K562 (cell line): ENCODE data around the gene OTUD5. TPM values are rescaled to one million over a fixed set of nuclear protein-coding genes. Genes with fewer than 3 reads are reported as not detected.
A peak's percentile ranks its signal among the peaks of the same experiment; 100 is the strongest.

Experiments used
- ATAC-seq: fragments of 200-7000 bp; cut with Tn5 transposase; 3 replicates; pipeline ENCODE4 v1.9.1; 2020; ENCODE audit warnings: moderate library complexity
- BruUV-seq: library from RNA; stranded (reverse); fragments of 400-500 nt; replicated peaks from 2 replicates; lab custom pipeline; 2021; lab: Mats Ljungman, UMichigan
- CTCF ChIA-PET: fragments of 300-600 bp; formaldehyde crosslinking; extraction: SDS; loops from one replicate; lab custom pipeline; 2021; ENCODE audit warnings: low intra/inter-chr PET ratio; lab: Yijun Ruan, JAX
- POLR2A ChIA-PET: fragments of 300-600, 350-650 bp; sonication (Branson Sonifier 250); formaldehyde crosslinking; extraction: SDS; loops from one replicate; lab custom pipeline; 2021; ENCODE audit warnings: antibody characterized with exemption, inconsistent platforms; lab: Yijun Ruan, JAX
- DNase-seq, 4 experiments: peaks; one replicate each; pipeline versions ENCODE4 v3.0.0 to v3.0.0-alpha.2; 2011 to 2018; ENCODE audit warnings: low spot score in 3 of 4, mixed read lengths in 3 of 4; ENCODE audit errors: extremely low read depth in 1 of 4
- FAIRE-seq: peaks from 2 replicates; lab custom pipeline; 2011; peaks lifted over from hg19 to GRCh38; lab: Jason Lieb, UNC
- H2AFZ ChIP-seq: 2 replicates; pipeline ENCODE4 v1.6.0; 2011; ENCODE audit warnings: low read depth, low read length, control low read depth, inconsistent platforms
- H3K27ac ChIP-seq: fragments of 200-600 bp; 3 replicates; pipeline ENCODE4 v1.8.0; 2011; ENCODE audit warnings: low read depth, mild to moderate bottlenecking, control low read depth, inconsistent platforms, low read length, moderate library complexity, mixed read lengths; ENCODE audit errors: extremely low read depth
- H3K27me3 ChIP-seq, 2 experiments: fragments of 300-600 bp in 1 of 2; 2 replicates in 1 of 2; 3 replicates in 1 of 2; pipeline versions ENCODE4 v1.6.0 to v1.8.0; 2011; ENCODE audit warnings: inconsistent platforms in 2 of 2, low read length in 2 of 2, mild to moderate bottlenecking in 1 of 2, mixed read lengths in 1 of 2, moderate library complexity in 1 of 2; ENCODE audit not compliant: control insufficient read depth in 2 of 2, insufficient read depth in 2 of 2
- H3K36me3 ChIP-seq: fragments of 300-600 bp; 3 replicates; pipeline ENCODE4 v1.8.0; 2011; ENCODE audit warnings: mild to moderate bottlenecking, low read length, inconsistent platforms; ENCODE audit not compliant: control insufficient read depth, insufficient read depth
- H3K4me1 ChIP-seq, 2 experiments: fragments of 200-600 bp in 1 of 2; replicated peaks in 1 of 2; 2 replicates in 1 of 2; 3 replicates in 1 of 2; pipeline versions ENCODE4 v1.5.1 to v1.8.0; 2011; ENCODE audit warnings: inconsistent platforms in 2 of 2, low read length in 2 of 2, mild to moderate bottlenecking in 1 of 2, mixed read lengths in 1 of 2, moderate library complexity in 1 of 2; ENCODE audit not compliant: control insufficient read depth in 2 of 2, insufficient read depth in 2 of 2
- H3K4me2 ChIP-seq: 2 replicates; pipeline ENCODE4 v1.6.1; 2011; ENCODE audit warnings: low read length, control low read depth, inconsistent platforms, mixed read lengths; ENCODE audit not compliant: insufficient read depth
- H3K4me3 ChIP-seq: fragments of 200-600 bp; sonication (generic), shearing (Covaris generic); 2 replicates; pipeline ENCODE4 v1.5.1; 2016; ENCODE audit warnings: control low read depth, inconsistent platforms
- H3K79me2 ChIP-seq: fragments of 200-600 bp; 3 replicates; pipeline ENCODE4 v1.8.0; 2011; ENCODE audit warnings: low read length, inconsistent platforms; ENCODE audit not compliant: control insufficient read depth, insufficient read depth
- H3K9ac ChIP-seq, 2 experiments: 2 replicates each; pipeline versions ENCODE4 v1.6.0 to v1.6.1; 2011; ENCODE audit warnings: low read depth in 2 of 2, low read length in 2 of 2, control low read depth in 1 of 2, inconsistent platforms in 1 of 2, mild to moderate bottlenecking in 1 of 2, mixed read lengths in 1 of 2; ENCODE audit not compliant: insufficient read depth in 1 of 2
- H3K9me1 ChIP-seq: one replicate; pipeline ENCODE4 v1.6.0; 2011; ENCODE audit warnings: inconsistent platforms, mild to moderate bottlenecking, low read length, moderate library complexity; ENCODE audit not compliant: control insufficient read depth, insufficient read depth
- H3K9me3 ChIP-seq: replicated peaks from 2 replicates; pipeline ENCODE4 v1.5.1; 2011; ENCODE audit warnings: low read depth, low read length, inconsistent platforms; ENCODE audit not compliant: control insufficient read depth, insufficient read depth
- H4K20me1 ChIP-seq: replicated peaks from 2 replicates; pipeline ENCODE4 v1.6.1; 2011; ENCODE audit warnings: low read length, inconsistent platforms, mixed read lengths; ENCODE audit not compliant: control insufficient read depth, insufficient read depth
- NR2C2 ChIP-seq, 2 experiments: fragments of 200-800 bp in 1 of 2; sonication (Bioruptor generic) in 1 of 2; sonication (generic) in 1 of 2; formaldehyde crosslinking in 1 of 2; IDR thresholded peaks; 2 replicates each; pipeline versions ENCODE4 v1.6.1 to v1.8.0; 2016 to 2022; ENCODE audit warnings: mild to moderate bottlenecking in 1 of 2, missing compliant biosample characterization in 1 of 2, missing genetic modification characterization in 1 of 2, missing genetic modification reagents in 1 of 2
- SREBF1 ChIP-seq: fragments of 150-350 bp; IDR thresholded peaks from 2 replicates; pipeline ENCODE4 v1.6.1; 2014; ENCODE audit warnings: antibody characterized with exemption, low read depth, low read length, borderline replicate concordance
- TBP ChIP-seq: optimal IDR thresholded peaks from 2 replicates; pipeline ENCODE3; 2011; ENCODE audit warnings: low read depth, low read length, improper control_type of control experiment
- ZNF232 ChIP-seq: sonication (generic); formaldehyde crosslinking; IDR thresholded peaks from 2 replicates; pipeline ENCODE4 v1.8.0; 2022; ENCODE audit warnings: mild to moderate bottlenecking, missing genetic modification reagents
- WGBS: fragments of 100-300 bp; shearing (Covaris generic); methylation state at CpG from one replicate; pipeline ENCODE4 v1.1.6; 2016; ENCODE audit warnings: low coverage, mixed read lengths; ENCODE audit not compliant: insufficient coverage; ENCODE audit errors: missing lambda C conversion rate; 5-methylcytosine and 5-hydroxymethylcytosine counted together
- in situ Hi-C: fragments of 300-500 bp; cut with MboI; formaldehyde crosslinking; loops from 4 replicates; pipeline ENCODE4 v1.15.0; 2018; ENCODE audit warnings: inconsistent platforms, mixed read lengths
- intact Hi-C: fragments of 100-400 bp; cut with micrococcal nuclease; formaldehyde crosslinking; loops from 2 replicates; pipeline ENCODE4 v1.14.2; 2022
- polyA plus RNA-seq, 8 experiments: library from polyadenylated mRNA; depleted of rRNA in 4 of 8; stranded (reverse) in 5 of 8; unstranded in 3 of 8; fragments of >200 nt; fragmentation: Nextera tagmentation in 2 of 8; fragmentation: Illumina TruSeq in 1 of 8; extraction: Ambion mirVana in 2 of 8; extraction: Trizol in 1 of 8; gene quantifications; 2 replicates each; pipeline versions ENCODE4 v1.2.1 to v1.2.3, GENCODE V29; 2011 to 2014; ENCODE audit warnings: inconsistent platforms in 1 of 8, missing spikeins in 1 of 8
- total RNA-seq, 7 experiments: library from RNA; depleted of rRNA in 6 of 7; stranded (reverse); fragments of >200 nt in 6 of 7; fragmentation: Illumina TruSeq in 2 of 7; extraction: Trizol in 2 of 7; gene quantifications; 2 replicates each; pipeline versions ENCODE4 v1.2.1 to v1.2.3, GENCODE V29; 2011 to 2021; ENCODE audit warnings: low replicate concordance in 1 of 7

The OTUD5 gene
- total and polyA plus RNA-seq, 9 of the 15 experiments (the other 6 are each of a cell fraction or from before 2014, with no cell fraction given): 3.6 to 102 (median 59.0) TPM

GRCh38 chrX:48897157-48897624 lies 60.2 kb downstream of the OTUD5 start (continued):
- no peak for TF ChIP-seq NR2C2 (CRISPR knock-in tag; IDR thresholded peaks at IDR 0.05)
- 0 out of 2 replicates have a peak, but pooled peaks have one; percentile 25 for TF ChIP-seq NR2C2 (tag; IDR thresholded peaks at IDR 0.05)
- peak; percentile 76; the same call in 1 of the 2 replicates for TF ChIP-seq SREBF1

GRCh38 chrX:48896611-48897011 lies 60.8 kb downstream of the OTUD5 start:
- Histone ChIP-seq H4K20me1 (peaks cover 7% of the 10 kb centered on the region; the same call in 1 of the 2 replicates), H3K9me1 (no peaks in the 10 kb centered on the region), H3K9me3 (no peaks in the 10 kb centered on the region), H3K27ac (peak overlapping the region; percentile 97), H3K36me3 (peaks cover 57% of the 10 kb centered on the region), H3K4me1 (peaks cover 11 to 25% of the 10 kb centered on the region in 2 experiments; a peak in 4 of 5 replicates), H2AFZ (no peak overlapping the region), H3K79me2 (peaks cover 61% of the 10 kb centered on the region), H3K4me2 (peak overlapping the region; percentile 85), H3K4me3 (peak overlapping the region; percentile 72), H3K9ac (peak overlapping the region; percentile 90 to 95), H3K27me3 (no peaks in the 10 kb centered on the region)
- DNase-seq: peak in 2 of 4 experiments; percentile 28 to 52
- intact Hi-C loops: loop anchor here (5.0 kb wide), 5 partner anchors 34 to 249 kb away; partner anchors contain the start of genes GLOD5 and HDAC6
- FAIRE-seq: no peak
- in situ Hi-C loops: no loop called here
- TF ChIP-seq TBP (peak; percentile 1), ZNF232 (CRISPR knock-in tag) (no peak)
- BruUV-seq: no TSS peak
- POLR2A ChIA-PET: interaction anchor here (2.2 kb wide), 1 partner anchor 15 kb away, joined by 13 read pairs; the partner anchor contains the start of gene SLC35A2
- WGBS: 37% methylated on average over 8 of the region's 9 CpGs
- CTCF ChIA-PET: no interaction called here
- no peak for ATAC-seq
